NCI-H446 treated with DMSO at 0.1 percent for 48 hours (cell line): Measurements from ENCODE around the gene RCN1.
"Not testable (repeated sequence)": the region's sequence is repeated elsewhere in the genome, so short reads cannot be mapped to it uniquely, and the experiment has no call there.

Source experiments
- DNase-seq: peaks from one replicate; lab custom pipeline; 2025; lab: John Stamatoyannopoulos, UW

RCN1 gene

GRCh38 chr11:32079553-32079952 is 11.3 kb upstream of the RCN1 start:
- DNase-seq, result no peak

DNA sequence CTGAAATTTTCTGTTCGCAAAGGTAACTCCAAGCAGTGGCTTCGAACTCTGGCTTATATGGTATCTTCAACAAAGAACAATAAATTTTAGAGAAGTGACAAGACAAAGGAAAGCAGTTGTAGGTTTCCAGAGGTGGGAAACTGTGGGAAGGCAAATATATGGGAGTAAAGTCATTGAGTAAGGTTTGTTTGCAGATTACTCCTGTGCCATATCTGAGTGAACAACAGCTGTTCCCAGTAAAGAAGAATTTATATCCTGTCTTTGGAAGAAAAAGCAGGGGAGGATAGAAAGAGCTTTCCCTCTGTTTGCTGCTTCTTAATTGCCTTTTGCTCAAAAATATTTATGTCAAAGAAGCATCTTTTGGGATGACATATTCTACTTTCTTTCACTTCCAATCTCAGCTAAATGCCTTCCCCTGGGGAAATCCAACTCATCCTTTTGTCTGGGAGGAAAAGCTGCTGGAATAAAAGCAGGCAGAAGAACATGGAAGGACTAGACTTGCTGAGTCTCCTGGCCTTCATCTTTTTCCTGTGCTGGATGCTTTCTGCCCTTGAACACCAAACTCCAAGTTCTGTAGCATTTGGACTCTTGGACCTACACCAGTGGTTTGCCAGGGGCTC is 10.4 kb upstream of the RCN1 start:
- no peak for DNase-seq

DNA sequence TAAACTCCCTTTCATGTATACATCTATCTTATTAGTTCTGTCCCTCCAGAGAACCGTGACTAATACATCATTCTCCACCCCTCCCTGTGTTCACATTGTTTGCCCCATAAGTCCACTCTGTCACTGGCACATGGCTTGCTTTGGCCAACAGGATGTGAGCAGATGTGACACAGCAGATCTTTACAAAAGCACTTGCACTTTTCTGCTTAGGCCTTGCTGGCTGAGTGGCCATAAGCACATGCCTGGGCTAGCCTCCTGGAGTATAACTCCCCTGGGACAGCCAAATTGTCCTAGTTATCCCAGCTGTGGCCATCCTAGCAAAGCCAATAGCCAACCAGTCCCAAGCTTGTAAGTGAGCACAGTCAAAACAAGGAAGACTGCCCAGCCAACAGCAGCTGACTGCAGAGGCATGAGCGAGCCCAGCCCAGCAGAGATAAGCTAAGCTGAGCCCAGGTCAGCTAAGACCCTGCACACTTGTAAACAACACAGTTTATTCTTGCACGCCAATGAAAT is 9.7 kb upstream of the RCN1 start:
- peak; percentile 76 for DNase-seq

DNA sequence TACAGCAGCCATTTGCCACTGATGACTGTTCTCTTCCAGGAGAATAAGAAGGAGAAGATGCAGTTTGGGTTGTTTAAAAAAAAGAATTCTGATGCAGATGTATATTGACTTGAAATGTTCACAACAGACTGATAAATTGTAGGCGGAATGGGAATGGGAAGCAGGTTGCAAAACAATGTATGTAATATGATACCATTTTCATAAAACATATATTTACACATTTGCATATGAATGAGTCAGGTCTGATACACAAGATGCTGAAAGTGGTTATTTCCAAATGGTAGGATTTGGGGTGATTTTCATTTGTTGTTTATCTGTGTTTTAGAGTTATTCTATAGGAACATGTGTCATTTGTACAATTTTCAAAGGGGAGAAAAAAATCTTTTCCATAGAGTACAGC is 9.0 kb upstream of the RCN1 start:
- no peak for DNase-seq

DNA sequence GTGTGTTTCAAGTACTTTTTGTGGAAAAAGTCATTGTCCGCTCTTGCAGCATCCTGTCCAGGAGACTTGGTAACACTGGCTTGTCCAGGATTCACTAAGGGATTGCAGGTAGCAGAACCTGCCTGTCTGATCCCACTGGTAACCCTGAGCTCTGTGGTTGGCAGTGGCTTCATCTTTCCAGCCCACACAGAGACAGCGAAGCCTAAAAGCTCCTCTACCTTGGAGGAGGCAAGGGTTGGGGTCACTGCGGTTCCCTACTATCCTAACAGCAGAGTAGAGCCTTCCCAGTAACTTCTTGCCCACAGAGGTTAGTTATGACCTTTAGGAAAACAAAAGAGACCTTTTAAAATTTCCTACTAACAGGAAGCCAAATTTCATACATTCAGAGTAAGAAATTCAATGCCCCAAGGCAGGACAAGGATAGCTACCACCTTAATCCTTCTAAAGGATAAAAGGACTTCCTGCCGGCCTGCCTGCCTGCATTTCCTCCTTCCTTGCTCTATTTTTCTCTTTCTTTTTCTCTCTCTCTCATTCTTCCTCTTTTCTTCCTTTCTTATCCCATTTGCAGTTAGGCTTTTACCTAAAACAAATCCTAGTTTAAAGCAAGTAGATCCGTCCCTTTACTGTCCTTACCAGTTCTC is 8.4 kb upstream of the RCN1 start:
- no peak for DNase-seq

DNA sequence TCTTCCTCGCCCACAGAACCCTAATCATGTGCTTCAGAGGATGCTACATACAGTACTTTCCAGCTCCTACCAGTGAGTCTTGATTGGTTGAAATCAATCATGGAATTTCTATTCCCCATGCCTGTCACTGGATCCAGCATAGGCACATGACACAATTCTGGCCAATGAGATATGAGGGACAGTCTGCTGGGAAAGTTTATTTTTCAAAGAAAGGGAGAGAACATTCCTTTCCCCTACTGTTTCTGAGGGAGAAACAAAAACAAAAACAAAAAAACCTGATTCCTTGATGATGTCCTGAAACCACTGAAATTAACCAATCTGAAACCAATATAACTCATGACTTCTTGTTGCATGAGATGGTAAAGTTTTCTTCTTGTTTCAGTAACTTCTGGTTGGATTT is 3.3 kb upstream of the RCN1 start:
- DNase-seq, result no peak

GRCh38 chr11:32088117-32088941 is 2.5 kb upstream of the RCN1 start:
- peak; percentile 45 for DNase-seq

DNA sequence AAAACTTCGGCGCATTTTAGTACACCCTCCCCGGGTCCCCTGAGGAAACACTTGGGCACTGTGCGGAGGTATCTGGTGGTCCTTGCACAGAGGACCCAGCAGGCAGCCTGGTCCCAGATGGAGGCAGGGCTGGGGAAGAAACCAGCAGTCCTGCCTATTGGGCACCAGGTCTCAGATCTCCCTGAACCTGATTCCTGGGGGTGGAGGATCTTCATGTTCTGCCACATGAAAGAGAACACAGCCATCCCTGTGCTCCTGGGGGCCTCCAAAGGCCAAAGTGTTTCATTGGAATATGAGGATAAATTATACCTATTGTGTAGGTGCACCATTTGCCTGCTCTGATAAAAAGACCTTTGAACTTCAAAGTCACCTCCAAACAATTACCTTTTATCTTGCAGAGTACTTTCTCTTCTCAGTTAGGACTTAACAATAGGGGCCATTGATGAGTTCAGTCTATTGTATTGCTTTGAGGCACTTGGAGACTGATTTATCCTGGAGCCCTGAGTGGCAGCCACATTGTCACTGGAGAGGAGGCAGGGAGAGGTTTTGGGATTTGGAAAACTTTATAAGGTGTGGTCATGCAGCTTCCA is 1.8 kb downstream of the RCN1 start:
- DNase-seq, result no peak

GRCh38 chr11:32094923-32095322 is 4.0 kb downstream of the RCN1 start:
- no peak for DNase-seq

GRCh38 chr11:32098142-32098903 is 7.4 kb downstream of the RCN1 start:
- no peak for DNase-seq

GRCh38 chr11:32099516-32099915 is 8.6 kb downstream of the RCN1 start:
- no peak for DNase-seq

GRCh38 chr11:32100495-32100894 is 9.6 kb downstream of the RCN1 start:
- no peak for DNase-seq

- DNase-seq, result no peak
Observed at GRCh38 chr11:32101791-32102190, 10.9 kb downstream of the RCN1 start.

- not testable (repeated sequence) for DNase-seq
Observed at GRCh38 chr11:32103121-32103719, 12.3 kb downstream of the RCN1 start.

DNA sequence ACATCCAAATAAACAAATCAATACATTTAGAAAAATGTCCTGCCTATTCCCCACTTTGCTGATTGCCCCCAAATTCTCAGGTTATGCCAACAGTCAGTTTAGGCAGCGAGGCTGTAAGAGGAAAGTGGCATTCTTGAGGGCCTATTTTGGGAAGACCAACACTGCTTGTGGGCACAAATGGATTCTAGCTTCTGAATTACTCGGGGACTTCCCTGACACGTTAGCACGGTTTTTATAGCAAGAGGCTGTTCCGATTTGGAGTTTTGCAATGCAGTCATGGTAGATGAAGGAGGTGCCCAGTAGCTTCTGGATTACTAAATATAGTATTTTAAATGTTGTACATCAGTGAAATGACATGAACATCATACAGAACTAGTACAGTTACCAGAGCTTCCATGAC is 13.1 kb downstream of the RCN1 start:
- DNase-seq, result no peak

DNA sequence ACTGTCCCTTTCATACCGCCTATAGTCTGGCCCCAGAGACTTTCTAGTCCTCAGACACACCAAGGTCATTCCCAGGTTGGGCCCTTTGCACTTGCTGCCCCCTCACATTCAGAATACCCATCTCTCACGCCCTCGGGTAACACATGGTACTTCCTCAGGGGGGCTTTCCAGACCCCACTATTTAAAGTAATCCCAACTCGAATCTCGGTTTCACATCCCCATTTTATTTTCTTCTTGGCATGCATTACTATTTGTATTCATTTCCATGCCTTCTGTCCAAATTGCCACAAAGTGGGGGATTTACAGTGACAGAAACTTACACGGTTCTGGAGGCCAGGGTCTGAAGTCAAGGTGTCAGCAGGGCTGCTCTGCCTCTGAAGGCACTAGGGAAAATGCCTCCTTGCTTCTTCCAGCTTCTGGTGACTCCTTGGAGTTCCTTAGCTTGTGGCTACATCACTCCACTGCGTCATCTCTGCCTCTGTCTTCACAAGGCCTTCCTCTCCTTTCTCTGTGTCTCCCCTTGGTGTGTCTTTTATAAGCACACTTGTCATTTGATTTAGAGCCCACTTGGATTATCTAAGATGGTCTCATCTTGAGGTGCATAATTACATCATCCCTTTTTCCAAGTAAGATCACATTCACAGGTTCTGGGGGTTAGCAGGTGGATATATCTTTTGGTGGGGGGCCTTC is 15.1 kb downstream of the RCN1 start:
- no peak for DNase-seq

GRCh38 chr11:32107647-32108046 is 16.8 kb downstream of the RCN1 start:
- no peak for DNase-seq

- no peak for DNase-seq
Observed at GRCh38 chr11:32108576-32108975, 17.7 kb downstream of the RCN1 start.

DNA sequence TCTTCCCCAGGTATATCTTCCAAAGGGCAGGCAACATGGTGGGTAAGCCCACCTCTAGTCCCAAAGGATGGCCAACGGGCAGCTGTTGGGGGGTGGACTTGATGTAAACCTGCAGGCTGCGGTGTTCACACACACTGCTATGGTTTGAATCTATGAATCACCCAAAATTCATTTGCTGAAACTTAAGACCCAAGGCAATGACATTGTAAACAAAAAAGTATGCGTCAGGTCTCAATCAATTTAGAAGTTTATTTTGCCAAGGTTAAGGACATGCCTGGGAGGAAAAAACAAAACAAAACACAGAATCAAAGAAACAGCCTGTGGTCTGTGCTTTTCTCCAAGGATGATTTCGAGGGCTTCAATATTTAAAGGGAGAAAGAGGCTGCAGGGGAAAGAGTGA is 18.3 kb downstream of the RCN1 start:
- DNase-seq, result no peak

- no peak for DNase-seq
Observed at GRCh38 chr11:32109592-32109991, 18.7 kb downstream of the RCN1 start.

GRCh38 chr11:32110795-32111194 is 19.9 kb downstream of the RCN1 start:
- DNase-seq, result no peak
